ENCODE results near the gene NUB1.

NUB1 gene

GRCh38 chr7:151416112-151416940 is 74.7 kb downstream of the NUB1 start:
- TF ChIP-seq SP1 (IDR thresholded peaks at IDR 0.05) (no peak), ELF4 (IDR thresholded peaks at IDR 0.05) (no peak), FOXK2 (IDR thresholded peaks at IDR 0.05) (no peak)
- no peak for DNase-seq (ENCODE audit: extremely low spot score)
- POLR2A ChIA-PET: no interaction called here
- CTCF ChIA-PET: no interaction called here

GRCh38 chr7:151416941-151417315 is 75.3 kb downstream of the NUB1 start:
- CTCF ChIA-PET: no interaction called here
- TF ChIP-seq TARDBP (IDR thresholded peaks at IDR 0.05): no peak
- TF ChIP-seq SP1 (IDR thresholded peaks at IDR 0.05): no peak
- TF ChIP-seq FOXK2 (IDR thresholded peaks at IDR 0.05): no peak
- no peak for TF ChIP-seq L3MBTL2 (conservative IDR thresholded peaks at IDR 0.05)
- no peak for DNase-seq (ENCODE audit: extremely low spot score)
- POLR2A ChIA-PET: no interaction called here

GRCh38 chr7:151420144-151420543 is 78.5 kb downstream of the NUB1 start:
- ChIA-PET POLR2A (no interaction called here), CTCF (no interaction called here)
- no peak for TF ChIP-seq FOXA1 (IDR thresholded peaks at IDR 0.05)
- TF ChIP-seq FOXK2 (IDR thresholded peaks at IDR 0.05): no peak
- no peak for TF ChIP-seq ARNT (IDR thresholded peaks at IDR 0.05)
- TF ChIP-seq SP1 (IDR thresholded peaks at IDR 0.05): no peak
- no peak for TF ChIP-seq SUZ12 (IDR thresholded peaks at IDR 0.05)
- TF ChIP-seq ZNF384 (IDR thresholded peaks at IDR 0.05): no peak
- TF ChIP-seq LEF1 (IDR thresholded peaks at IDR 0.05; ENCODE audit: borderline replicate concordance): no peak
- no peak for TF ChIP-seq NFRKB (IDR thresholded peaks at IDR 0.05)
- TF ChIP-seq PKNOX1 (IDR thresholded peaks at IDR 0.05): no peak
- no peak for DNase-seq (ENCODE audit: extremely low spot score)

- CTCF ChIA-PET: no interaction called here
- POLR2A ChIA-PET: no interaction called here
- TF ChIP-seq FOXK2 (IDR thresholded peaks at IDR 0.05): no peak
- no peak for TF ChIP-seq ELF4 (IDR thresholded peaks at IDR 0.05)
- TF ChIP-seq LEF1 (IDR thresholded peaks at IDR 0.05; ENCODE audit: borderline replicate concordance): no peak
- no peak for TF ChIP-seq SP1 (IDR thresholded peaks at IDR 0.05)
- TF ChIP-seq PKNOX1 (IDR thresholded peaks at IDR 0.05): no peak
- DNase-seq (ENCODE audit: extremely low spot score): no peak
Measured at GRCh38 chr7:151422212-151422611, 80.6 kb downstream of the NUB1 start.

- no peak for TF ChIP-seq CTBP1 (IDR thresholded peaks at IDR 0.05; ENCODE audit: borderline replicate concordance)
- no peak for TF ChIP-seq L3MBTL2 (conservative IDR thresholded peaks at IDR 0.05)
- no peak for TF ChIP-seq ZNF384 (IDR thresholded peaks at IDR 0.05)
- no peak for TF ChIP-seq BHLHE40 (IDR thresholded peaks at IDR 0.05; ENCODE audit: borderline replicate concordance)
- TF ChIP-seq HDGF (IDR thresholded peaks at IDR 0.05; ENCODE audit: borderline replicate concordance): no peak
- no peak for TF ChIP-seq NFRKB (IDR thresholded peaks at IDR 0.05)
- TF ChIP-seq PKNOX1 (IDR thresholded peaks at IDR 0.05): no peak
- no peak for TF ChIP-seq FOXK2 (IDR thresholded peaks at IDR 0.05)
- no peak for TF ChIP-seq SUZ12 (IDR thresholded peaks at IDR 0.05)
- TF ChIP-seq LEF1 (IDR thresholded peaks at IDR 0.05; ENCODE audit: borderline replicate concordance): no peak
- no peak for TF ChIP-seq FOXA1 (IDR thresholded peaks at IDR 0.05)
- no peak for TF ChIP-seq TARDBP (IDR thresholded peaks at IDR 0.05)
- TF ChIP-seq ARNT (IDR thresholded peaks at IDR 0.05): no peak
- TF ChIP-seq ELF4 (IDR thresholded peaks at IDR 0.05): no peak
- TF ChIP-seq FOXM1 (IDR thresholded peaks at IDR 0.05; ENCODE audit: borderline replicate concordance): no peak
- TF ChIP-seq SP1 (IDR thresholded peaks at IDR 0.05): no peak
- ChIA-PET CTCF (interaction anchor here (0.9 kb wide), 1 partner anchor 371 kb away, joined by 3 read pairs; no protein-coding TSS in a partner anchor), POLR2A (no interaction called here)
- no peak for DNase-seq (ENCODE audit: extremely low spot score)
Measured at GRCh38 chr7:151423226-151423625, 81.6 kb downstream of the NUB1 start.

GRCh38 chr7:151423936-151424335 is 82.3 kb downstream of the NUB1 start:
- POLR2A ChIA-PET: no interaction called here
- TF ChIP-seq SUZ12 (IDR thresholded peaks at IDR 0.05): no peak
- CTCF ChIA-PET: no interaction called here
- DNase-seq (ENCODE audit: extremely low spot score): no peak

GRCh38 chr7:151424799-151425198 is 83.2 kb downstream of the NUB1 start:
- ChIA-PET POLR2A (no interaction called here), CTCF (no interaction called here)
- DNase-seq (ENCODE audit: extremely low spot score): no peak
- TF ChIP-seq HDGF (IDR thresholded peaks at IDR 0.05; ENCODE audit: borderline replicate concordance): no peak

Measured in HEK293T (cell line).